Breast epithelium (tissue), 3 donors: ENCODE results near the gene SLC26A4.

Source experiments
- CTCF ChIP-seq, 3 donors: fragments of 450-650 bp; IDR thresholded peaks; one replicate each; pipeline ENCODE4 v1.5.1; 2016 to 2017; ENCODE audit warnings: antibody characterized with exemption in 3 of 3, mild to moderate bottlenecking in 3 of 3, moderate library complexity in 3 of 3
- POLR2A ChIP-seq: fragments of 450-650 bp; IDR thresholded peaks from one replicate; pipeline ENCODE4 v1.6.1; 2016; ENCODE audit warnings: antibody characterized with exemption, mild to moderate bottlenecking, moderate library complexity
- POLR2AphosphoS5 ChIP-seq, 3 donors: sonication (generic); formaldehyde crosslinking; IDR thresholded peaks; one replicate each; pipeline ENCODE4 v1.6.1; 2017; ENCODE audit warnings: antibody characterized with exemption in 3 of 3

- no peak for TF ChIP-seq CTCF (IDR thresholded peaks at IDR 0.05)
- no peak for TF ChIP-seq POLR2AphosphoS5 (IDR thresholded peaks at IDR 0.05)
- TF ChIP-seq POLR2A: no peak
Observed at GRCh38 chr7:107703219-107703618, 42.6 kb downstream of the SLC26A4 start.
